Brain microvascular endothelial cell (primary cell): ENCODE measurements around the gene NUP153.
"Not testable (repeated sequence)": the region's sequence is repeated elsewhere in the genome, so short reads cannot be mapped to it uniquely, and the experiment has no call there.

Experiments
- DNase-seq: peaks from one replicate; pipeline ENCODE4 v3.0.0-alpha.2; 2020
- H3K27ac ChIP-seq: fragments of 250-450 bp; sonication (Bioruptor Pico); 2 replicates; pipeline ENCODE4 v1.5.1; 2020; ENCODE audit warnings: mild to moderate bottlenecking, moderate library complexity
- H3K27me3 ChIP-seq: fragments of 250-450 bp; sonication (Bioruptor Pico); replicated peaks from 2 replicates; pipeline ENCODE4 v1.5.1; 2020; ENCODE audit warnings: mild to moderate bottlenecking
- H3K36me3 ChIP-seq: fragments of 250-450 bp; sonication (Bioruptor Pico); replicated peaks from 2 replicates; pipeline ENCODE4 v1.5.1; 2020; ENCODE audit warnings: mild to moderate bottlenecking
- H3K4me3 ChIP-seq: 2 replicates; pipeline ENCODE4 v1.5.1; 2011; ENCODE audit warnings: low read depth, mild to moderate bottlenecking, control low read depth, low read length, moderate library complexity
- CTCF ChIP-seq: IDR thresholded peaks from 2 replicates; pipeline ENCODE4 v1.5.1; 2011; ENCODE audit warnings: low read depth, mild to moderate bottlenecking, moderate library complexity, low read length, control low read depth, inconsistent platforms; ENCODE audit errors: missing control alignments
- in situ Hi-C: cut with HindIII; loops from 2 replicates; pipeline ENCODE4 v1.10.0; 2017; ENCODE audit warnings: low sequenced_read_pairs, low pct_ligation_motif_present

The NUP153 gene

GRCh38 chr6:17709476-17709875 is 2.8 kb upstream of the NUP153 start:
- no peaks in the 10 kb centered on the region for H3K27me3 ChIP-seq
- TF ChIP-seq CTCF, result no peak
- H3K27ac ChIP-seq, result no peak overlapping the region
- no peak for DNase-seq
- H3K36me3 ChIP-seq, result no peaks in the 10 kb centered on the region
- no peak overlapping the region for H3K4me3 ChIP-seq
- in situ Hi-C loops, result no loop called here

GRCh38 chr6:17708035-17708434 is 1.3 kb upstream of the NUP153 start:
- in situ Hi-C loops, H3K36me3 ChIP-seq, H3K27me3 ChIP-seq, DNase-seq, H3K4me3 ChIP-seq, H3K27ac ChIP-seq: not testable (repeated sequence)

- in situ Hi-C loops, result no loop called here
- no peaks in the 10 kb centered on the region for H3K27me3 ChIP-seq
- no peak for TF ChIP-seq CTCF
- H3K4me3 ChIP-seq, result peak overlapping the region; percentile 84
- H3K36me3 ChIP-seq, result no peaks in the 10 kb centered on the region
- DNase-seq, result no peak
- peak overlapping the region; percentile 94 for H3K27ac ChIP-seq
These were observed 586 bp upstream of the NUP153 start for GRCh38 chr6:17707371-17707651.

- Histone ChIP-seq H3K27ac (peak overlapping the region; percentile 94), H3K27me3 (no peaks in the 10 kb centered on the region), H3K4me3 (peak overlapping the region; percentile 84), H3K36me3 (no peaks in the 10 kb centered on the region)
- peak; percentile 33 for DNase-seq
- TF ChIP-seq CTCF, result peak; percentile 27
- in situ Hi-C loops, result no loop called here
These were observed 746 bp downstream of the NUP153 start for GRCh38 chr6:17705778-17706579.

GRCh38 chr6:17705428-17705777 is 1.3 kb downstream of the NUP153 start:
- H3K27me3 ChIP-seq, result no peaks in the 10 kb centered on the region
- no peak for TF ChIP-seq CTCF
- H3K36me3 ChIP-seq, result no peaks in the 10 kb centered on the region
- peak overlapping the region; percentile 84 for H3K4me3 ChIP-seq
- in situ Hi-C loops, result no loop called here
- DNase-seq, result peak; percentile 70
- peak overlapping the region; percentile 94 for H3K27ac ChIP-seq

- no peaks in the 10 kb centered on the region for H3K36me3 ChIP-seq
- in situ Hi-C loops, result no loop called here
- no peaks in the 10 kb centered on the region for H3K27me3 ChIP-seq
- H3K4me3 ChIP-seq, result no peak overlapping the region
- H3K27ac ChIP-seq, result peak overlapping the region; percentile 72
- no peak for TF ChIP-seq CTCF
- DNase-seq, result peak; percentile 42
These were observed 3.5 kb downstream of the NUP153 start for GRCh38 chr6:17703256-17703694.
